AG08395 (cell line): Measurements from ENCODE around the gene TOMM20L.

Experiments
- DNase-seq: peaks from one replicate; pipeline ENCODE4 v3.0.0; 2012; ENCODE audit warnings: mixed read lengths, low spot score

Gene TOMM20L

DNA sequence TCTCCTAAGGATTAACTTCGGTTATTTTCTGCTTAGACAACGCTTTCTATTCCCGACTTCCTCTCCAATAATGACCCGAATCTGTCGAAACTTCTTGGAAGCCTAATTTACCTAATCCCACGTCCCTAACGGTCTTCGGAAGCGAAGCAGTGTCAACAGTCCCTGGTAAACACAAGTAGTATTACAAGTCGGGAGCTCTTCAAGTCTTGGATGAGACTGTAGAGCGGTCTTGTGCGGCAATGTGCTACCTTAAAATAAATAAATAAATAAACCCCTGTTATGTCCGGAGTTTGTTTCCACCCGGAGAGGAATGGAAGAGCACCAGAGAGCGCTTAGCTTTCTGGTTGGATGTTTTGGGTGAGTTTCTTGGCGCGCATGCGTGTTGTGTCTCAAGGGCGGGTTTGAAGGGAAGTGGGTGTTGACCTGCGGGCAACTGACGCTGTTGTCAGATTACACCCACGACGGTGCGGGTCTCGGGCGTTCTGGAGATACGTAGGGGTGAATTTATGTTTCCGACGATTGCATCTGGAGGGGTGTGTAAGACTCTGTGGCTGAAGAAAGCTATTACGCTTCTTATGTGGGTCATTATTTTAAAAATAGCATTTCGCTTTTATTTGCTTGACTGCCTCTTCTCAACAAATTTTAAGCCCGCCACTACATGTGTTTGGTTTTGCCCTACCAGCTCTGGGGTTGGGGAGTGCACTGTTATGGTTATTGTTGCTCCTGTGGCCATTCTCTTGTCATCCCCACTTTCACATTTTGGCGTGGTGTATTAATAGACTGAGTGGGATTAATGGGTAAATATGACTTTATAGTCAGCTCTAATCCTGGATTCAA lies 31.8 kb downstream of the TOMM20L start, which contains the start of the genes KIAA0586 and TIMM9:
Gene KIAA0586, plus strand, starts transcription at position 439 of the 837 bp plus-strand sequence. CDS start 546 bp downstream, outside the sequence.
Gene TIMM9, minus strand, starts transcription at position 251 of the 837 bp plus-strand sequence. CDS start 15,586 bp downstream, outside the sequence.
- peak; percentile 98 for DNase-seq

DNA sequence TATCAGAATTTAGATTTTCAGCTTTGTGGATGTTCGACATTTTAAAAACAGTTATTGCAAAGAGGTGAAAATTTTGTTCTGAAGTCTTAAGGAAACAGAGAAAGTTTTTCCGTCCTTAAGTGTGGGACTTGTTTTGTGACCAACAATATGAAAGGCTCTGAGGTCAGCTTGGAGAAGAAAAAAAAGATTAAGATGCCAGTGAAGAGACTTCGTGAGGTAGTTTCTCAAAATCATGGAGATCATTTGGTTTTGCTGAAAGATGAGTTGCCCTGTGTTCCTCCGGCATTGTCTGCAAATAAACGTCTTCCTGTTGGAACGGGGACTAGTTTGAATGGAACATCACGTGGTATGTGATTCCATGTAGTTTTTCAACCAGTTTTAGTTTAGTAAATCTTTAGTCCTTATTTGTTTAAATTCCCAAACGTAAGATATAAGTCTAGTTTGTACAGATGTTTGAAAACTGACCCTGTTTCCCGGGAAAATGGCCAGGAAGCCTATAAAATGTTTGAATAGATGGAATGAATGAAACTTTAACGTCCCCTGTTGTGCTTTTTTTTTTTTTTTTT lies 32.5 kb downstream of the TOMM20L start:
- DNase-seq, result peak; percentile 43

DNA sequence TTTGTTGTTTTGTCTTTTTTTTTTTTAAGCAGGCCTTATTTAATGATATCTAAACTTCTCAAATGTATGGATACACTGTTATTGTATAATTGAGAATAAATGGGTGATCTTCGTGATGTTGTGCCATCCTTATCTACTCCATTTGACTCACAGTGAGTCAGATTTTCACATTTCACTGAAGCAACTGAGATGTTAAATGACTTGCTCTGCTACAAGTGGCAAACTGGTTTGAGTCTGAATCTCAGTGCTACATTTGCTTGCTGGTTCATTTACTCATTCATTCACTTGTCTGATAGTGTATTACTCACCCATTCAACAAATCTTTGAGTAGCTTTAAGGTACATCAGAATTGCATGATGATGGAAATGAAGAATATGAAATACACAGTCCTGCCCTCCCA lies 34.4 kb downstream of the TOMM20L start:
- DNase-seq, result no peak

GRCh38 chr14:58439476-58439875 lies 43.7 kb downstream of the TOMM20L start:
- DNase-seq, result no peak

DNA sequence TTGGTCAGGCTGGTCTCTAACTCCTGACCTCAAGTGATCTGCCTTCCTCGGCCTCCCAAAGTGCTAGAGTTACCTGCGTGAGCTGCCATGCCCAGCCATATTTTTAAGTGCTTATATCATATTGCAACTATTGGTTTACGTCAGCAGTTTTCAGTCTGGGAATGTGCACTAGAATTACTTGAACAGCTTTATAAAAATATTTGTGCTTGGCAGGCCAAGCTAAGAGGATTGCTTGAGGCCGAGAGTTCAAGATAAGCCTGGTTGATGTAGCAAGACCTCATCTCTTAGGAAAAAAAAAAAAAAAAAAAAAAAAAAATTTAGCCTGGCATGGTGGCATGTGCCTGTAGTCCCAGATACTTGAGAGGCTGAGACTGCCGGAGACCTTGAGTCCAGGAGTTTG lies 48.9 kb downstream of the TOMM20L start:
- DNase-seq, result no peak

GRCh38 chr14:58455593-58456265 lies 60.0 kb downstream of the TOMM20L start:
- no peak for DNase-seq
